HG03575 (cell line): ENCODE results near the gene RNF215.

Source experiments
- ATAC-seq: cut with Tn5 transposase; IDR thresholded peaks from one replicate; pipeline ENCODE4 v1.9.1; 2021; ENCODE audit not compliant: unreplicated experiment, insufficient number of reproducible peaks, low FRiP score; ENCODE audit errors: extremely low read depth

RNF215 gene

GRCh38 chr22:30398685-30399680, 11.8 kb upstream of the RNF215 start:
- ATAC-seq, result no peak

- ATAC-seq, result no peak
These were observed 10.7 kb upstream of the RNF215 start for GRCh38 chr22:30397656-30398635.

GRCh38 chr22:30396871-30397655, 9.9 kb upstream of the RNF215 start, which contains the start of gene SEC14L2:
TSS of gene SEC14L2 (plus strand) at chr22:30397018. CDS start at chr22:30397117, 99 bp downstream.
- ATAC-seq, result no peak

GRCh38 chr22:30393885-30394284, 6.7 kb upstream of the RNF215 start:
- ATAC-seq, result no peak

- no peak for ATAC-seq
These were observed 6.1 kb upstream of the RNF215 start for GRCh38 chr22:30393322-30393680.

GRCh38 chr22:30392661-30393321, 5.6 kb upstream of the RNF215 start:
- no peak for ATAC-seq

- ATAC-seq, result no peak
These were observed 3.9 kb upstream of the RNF215 start for GRCh38 chr22:30390974-30391691.

- no peak for ATAC-seq
These were observed 627 bp downstream of the RNF215 start for GRCh38 chr22:30386608-30386959.

GRCh38 chr22:30385942-30386341, 1.3 kb downstream of the RNF215 start:
- no peak for ATAC-seq

GRCh38 chr22:30383061-30383460, 4.2 kb downstream of the RNF215 start:
- ATAC-seq, result no peak

GRCh38 chr22:30382340-30382739, 4.9 kb downstream of the RNF215 start:
- ATAC-seq, result no peak

- ATAC-seq, result no peak
These were observed 5.9 kb downstream of the RNF215 start for GRCh38 chr22:30381264-30381663.

GRCh38 chr22:30380011-30380410, 7.2 kb downstream of the RNF215 start:
- ATAC-seq, result no peak

- ATAC-seq, result no peak
These were observed 11.8 kb downstream of the RNF215 start for GRCh38 chr22:30375312-30375849.

GRCh38 chr22:30373331-30374325, 13.6 kb downstream of the RNF215 start:
- ATAC-seq, result no peak

GRCh38 chr22:30372915-30373314, 14.3 kb downstream of the RNF215 start:
- no peak for ATAC-seq
